HG03064 (cell line): Measurements from ENCODE around the gene GJB2.

Experiments
- ATAC-seq: cut with Tn5 transposase; IDR thresholded peaks from one replicate; pipeline ENCODE4 v1.9.1; 2021; ENCODE audit warnings: low read depth; ENCODE audit not compliant: unreplicated experiment

Gene GJB2

GRCh38 chr13:20192836-20193161 is at the start of gene GJB2:
Gene GJB2 (minus strand): TSS chr13:20192938. CDS start chr13:20189581, 3,357 bp downstream.
- ATAC-seq = no peak

DNA sequence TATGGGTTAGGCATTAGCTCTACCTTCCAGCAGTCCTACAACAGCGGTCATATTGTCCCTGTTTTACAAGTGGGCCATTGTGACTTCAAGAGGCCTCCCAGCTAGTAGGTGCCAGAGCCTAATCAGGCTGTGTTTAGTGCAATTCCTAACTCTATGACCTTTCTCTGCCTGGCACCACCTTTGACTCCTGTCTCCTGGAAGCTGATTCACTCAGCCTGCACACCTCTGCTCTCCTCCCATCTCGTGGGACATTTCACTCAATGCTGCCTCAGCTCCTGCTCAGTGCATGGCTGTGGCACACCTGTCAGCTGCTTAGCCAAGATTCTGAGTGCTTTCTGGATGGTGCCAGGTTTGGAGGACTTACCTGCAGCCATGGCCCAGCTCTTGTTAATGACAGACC is 48.9 kb upstream of the GJB2 start:
- ATAC-seq = no peak

DNA sequence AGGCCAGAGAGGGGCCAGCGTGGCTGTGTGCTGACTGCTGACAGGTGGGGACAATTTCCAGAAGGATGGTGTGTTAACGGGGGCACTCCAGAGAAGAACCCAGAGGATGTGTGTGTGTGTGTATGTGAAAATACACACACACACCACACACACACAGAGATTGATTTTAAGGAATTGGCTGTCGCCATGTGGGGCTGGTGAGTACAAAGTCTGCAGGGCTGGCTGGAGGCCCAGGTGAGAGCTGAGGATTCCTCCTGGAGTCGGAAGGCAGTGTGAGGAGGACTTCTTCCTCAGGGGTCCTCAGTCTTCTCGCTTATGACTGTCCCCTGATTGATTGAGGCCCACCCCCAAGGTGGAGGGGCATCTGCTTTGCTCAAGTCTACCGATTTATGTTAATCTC is 47.0 kb upstream of the GJB2 start:
- ATAC-seq = no peak

GRCh38 chr13:20232556-20233277 is 40.0 kb upstream of the GJB2 start:
- ATAC-seq = no peak

- no peak for ATAC-seq
Measured at GRCh38 chr13:20231839-20232555, 39.3 kb upstream of the GJB2 start, which contains the start of gene GJB6. Gene GJB6 (minus strand): TSS chr13:20232319. CDS start chr13:20223480, 8,839 bp downstream.

- no peak for ATAC-seq
Measured at GRCh38 chr13:20230913-20231838, 38.4 kb upstream of the GJB2 start.

DNA sequence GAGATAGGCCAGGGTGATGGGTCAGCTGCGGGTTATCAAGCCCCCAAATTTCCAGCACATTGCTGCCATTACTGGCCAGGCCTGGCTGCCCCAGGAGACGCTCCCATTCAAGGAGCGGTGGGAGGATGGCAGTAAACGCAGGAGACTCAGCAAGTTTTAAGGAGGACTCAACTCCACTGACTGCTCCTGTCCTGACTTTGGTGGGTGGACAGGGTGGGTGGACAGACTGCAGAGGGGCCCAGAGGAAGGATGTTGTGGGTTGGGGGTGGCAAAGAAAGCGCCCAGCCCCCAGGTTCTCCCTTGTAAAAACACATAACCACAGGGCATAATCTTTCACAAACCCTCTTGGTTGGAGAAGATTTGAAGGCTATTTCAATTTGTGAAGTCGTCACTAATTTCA is 35.0 kb upstream of the GJB2 start:
- no peak for ATAC-seq

- no peak for ATAC-seq
Measured at GRCh38 chr13:20227288-20227687, 34.5 kb upstream of the GJB2 start.

GRCh38 chr13:20222553-20222952 is 29.8 kb upstream of the GJB2 start:
- ATAC-seq = no peak

DNA sequence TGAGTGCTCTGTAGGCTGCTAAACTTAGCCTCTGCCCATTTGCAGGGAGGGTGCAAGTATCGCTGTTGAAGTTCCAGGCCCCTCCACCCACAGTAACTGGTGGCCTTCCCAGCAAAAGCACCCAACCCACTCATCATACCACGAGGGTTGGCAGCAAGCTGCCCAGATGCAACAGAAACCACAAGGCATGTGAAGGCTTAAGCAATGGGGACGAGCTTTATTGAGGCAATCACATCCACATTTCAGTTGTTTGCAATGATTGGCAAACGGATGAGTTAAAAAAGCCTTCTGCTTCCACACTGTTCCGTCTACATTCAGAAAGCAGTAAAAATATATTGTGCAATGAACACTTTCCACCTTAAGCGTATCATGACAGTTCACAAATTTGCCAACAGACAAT is 29.0 kb upstream of the GJB2 start:
- ATAC-seq = no peak

DNA sequence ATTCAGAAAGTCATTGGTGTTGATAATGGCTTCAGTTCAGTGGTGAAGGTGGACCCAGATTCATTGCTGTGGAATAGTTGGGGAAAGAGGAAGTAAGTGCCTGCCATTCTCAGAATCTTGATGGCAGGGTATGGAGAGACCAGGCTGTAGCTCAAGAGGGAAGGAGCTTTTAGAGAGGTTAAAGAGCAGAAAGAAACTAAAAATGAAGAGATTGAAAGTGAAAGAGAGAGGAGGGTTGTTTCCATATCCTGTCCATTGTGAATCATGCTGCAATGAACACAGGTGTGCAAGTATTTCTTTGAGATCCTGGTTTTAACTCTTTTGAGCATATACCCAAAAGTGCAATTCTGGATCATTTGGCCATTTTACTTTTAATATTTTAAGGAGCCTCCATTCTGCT is 26.8 kb upstream of the GJB2 start:
- ATAC-seq = peak; percentile 89

- no peak for ATAC-seq
Measured at GRCh38 chr13:20217168-20217567, 24.4 kb upstream of the GJB2 start.

GRCh38 chr13:20209948-20210347 is 17.2 kb upstream of the GJB2 start:
- ATAC-seq = no peak

- ATAC-seq = no peak
Measured at GRCh38 chr13:20206698-20207235, 14.0 kb upstream of the GJB2 start.

- ATAC-seq = no peak
Measured at GRCh38 chr13:20206065-20206697, 13.4 kb upstream of the GJB2 start.

- no peak for ATAC-seq
Measured at GRCh38 chr13:20198781-20199180, 6.0 kb upstream of the GJB2 start.

GRCh38 chr13:20197361-20197834 is 4.7 kb upstream of the GJB2 start:
- ATAC-seq = no peak

DNA sequence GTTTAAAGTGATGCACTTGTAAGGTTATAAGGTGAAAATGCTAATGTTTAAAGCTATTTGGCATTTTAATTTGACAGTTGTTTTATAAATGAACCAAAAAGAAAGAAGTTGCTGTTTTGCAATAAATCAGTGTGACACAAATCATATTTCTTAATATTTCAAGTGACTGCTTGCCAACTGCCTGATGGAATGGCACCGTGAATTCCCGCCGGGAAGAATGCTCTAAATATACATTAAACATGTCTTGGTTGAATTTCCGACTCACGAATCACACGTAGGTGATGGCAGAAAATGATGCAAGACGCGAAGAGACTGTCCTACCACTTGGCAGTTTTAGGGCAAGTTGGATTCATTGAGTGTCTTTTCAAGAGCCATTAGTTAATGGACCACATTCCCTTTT is 3.1 kb upstream of the GJB2 start:
- ATAC-seq = no peak

DNA sequence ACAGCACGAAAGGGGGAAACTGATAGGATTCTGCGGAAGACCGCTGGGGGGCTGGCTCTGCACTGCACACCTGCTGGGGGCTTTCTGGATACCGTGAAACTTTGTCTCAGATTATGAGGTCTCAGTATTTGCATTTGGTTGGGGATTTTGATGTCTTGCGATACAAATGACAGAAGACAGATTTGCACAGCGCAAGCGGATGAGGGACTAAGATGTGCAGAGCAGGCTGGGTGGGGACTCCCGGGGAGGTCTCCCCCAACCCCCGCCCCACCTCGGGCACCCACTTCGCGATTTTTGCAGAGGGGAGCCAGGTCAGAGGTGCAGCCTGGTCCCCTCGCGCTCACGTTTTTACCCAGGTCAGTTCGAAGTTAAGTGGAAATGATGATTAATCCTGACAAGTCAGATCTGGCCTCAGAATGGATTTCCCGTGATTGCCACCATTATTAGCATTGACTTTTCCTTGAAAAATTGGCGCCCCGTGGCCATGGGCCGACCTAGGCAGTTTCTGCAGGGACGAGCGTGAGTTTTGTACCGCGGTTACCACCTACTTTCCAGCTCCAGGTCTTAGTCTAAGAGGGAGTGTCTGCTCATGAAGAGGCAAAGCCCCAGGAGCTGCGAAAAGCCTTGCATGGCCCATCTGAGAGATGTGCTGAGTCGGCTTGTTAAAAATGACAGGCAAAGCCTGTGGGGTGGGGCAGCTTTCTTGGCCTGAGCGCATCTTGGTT is 1.3 kb upstream of the GJB2 start:
- no peak for ATAC-seq
